ENCODE results near the gene EPHB1.
"Not testable (repeated sequence)": the region's sequence is repeated elsewhere in the genome, so short reads cannot be mapped to it uniquely, and the experiment has no call there.

EPHB1 gene

GRCh38 chr3:135097276-135097946 lies 302.4 kb downstream of the EPHB1 start:
- no peak for DNase-seq

- DNase-seq: no peak
These were observed 304.8 kb downstream of the EPHB1 start for GRCh38 chr3:135099734-135100355.

GRCh38 chr3:135100366-135100765 lies 305.3 kb downstream of the EPHB1 start:
- no peak for DNase-seq

GRCh38 chr3:135103917-135104316 lies 308.9 kb downstream of the EPHB1 start:
- no peak for DNase-seq

- DNase-seq: no peak
These were observed 311.4 kb downstream of the EPHB1 start for GRCh38 chr3:135106445-135106844.

GRCh38 chr3:135107043-135107442 lies 312.0 kb downstream of the EPHB1 start:
- DNase-seq: no peak

- no peak for DNase-seq
These were observed 314.6 kb downstream of the EPHB1 start for GRCh38 chr3:135109681-135110080.

- not testable (repeated sequence) for DNase-seq
These were observed 319.5 kb downstream of the EPHB1 start for GRCh38 chr3:135114551-135114950.

- DNase-seq: no peak
These were observed 322.9 kb downstream of the EPHB1 start for GRCh38 chr3:135117977-135118376.

- no peak for DNase-seq
These were observed 323.7 kb downstream of the EPHB1 start for GRCh38 chr3:135118792-135119191.

GRCh38 chr3:135125171-135125801 lies 330.2 kb downstream of the EPHB1 start:
- no peak for DNase-seq

GRCh38 chr3:135127946-135128470 lies 332.9 kb downstream of the EPHB1 start:
- no peak for DNase-seq

- no peak for DNase-seq
These were observed 333.8 kb downstream of the EPHB1 start for GRCh38 chr3:135128818-135129217.

- DNase-seq: no peak
These were observed 336.2 kb downstream of the EPHB1 start for GRCh38 chr3:135131290-135131689.

GRCh38 chr3:135133905-135134683 lies 339.0 kb downstream of the EPHB1 start:
- DNase-seq: no peak

GRCh38 chr3:135134684-135135075 lies 339.6 kb downstream of the EPHB1 start:
- DNase-seq: no peak

GRCh38 chr3:135135445-135135844 lies 340.4 kb downstream of the EPHB1 start:
- DNase-seq: no peak

- DNase-seq: no peak
These were observed 341.5 kb downstream of the EPHB1 start for GRCh38 chr3:135136361-135137100.

- no peak for DNase-seq
These were observed 342.2 kb downstream of the EPHB1 start for GRCh38 chr3:135137296-135137695.

GRCh38 chr3:135138776-135139175 lies 343.7 kb downstream of the EPHB1 start:
- no peak for DNase-seq

- no peak for DNase-seq
These were observed 345.5 kb downstream of the EPHB1 start for GRCh38 chr3:135140591-135140990.

- DNase-seq: no peak
These were observed 346.1 kb downstream of the EPHB1 start for GRCh38 chr3:135141160-135141559.

- DNase-seq: no peak
These were observed 346.6 kb downstream of the EPHB1 start for GRCh38 chr3:135141672-135142071.

Measured in activated effector memory CD4-positive, alpha-beta T cell treated with anti-CD3 and anti-CD28 coated beads, Interleukin-2, amount 50 U/mL, for 16 hours (primary cell).